A549 treated with AZD9567 at 1 μM for 4 hours (cell line): ENCODE data around the gene TOR2A. TPM values are rescaled to one million over a fixed set of nuclear protein-coding genes. Genes with fewer than 3 reads are reported as not detected.

Source experiments
- total RNA-seq: library from RNA; stranded (reverse); fragments of 200-300 nt; extraction: Qiagen RNA extraction; gene quantifications from 5 replicates; pipeline ENCODE4 v1.2.3, GENCODE V29; 2022; ENCODE audit not compliant: insufficient read depth

The TOR2A gene
- total RNA-seq = 13.6 to 18.7 TPM (median 16.3 TPM) in 5 replicates

DNA sequence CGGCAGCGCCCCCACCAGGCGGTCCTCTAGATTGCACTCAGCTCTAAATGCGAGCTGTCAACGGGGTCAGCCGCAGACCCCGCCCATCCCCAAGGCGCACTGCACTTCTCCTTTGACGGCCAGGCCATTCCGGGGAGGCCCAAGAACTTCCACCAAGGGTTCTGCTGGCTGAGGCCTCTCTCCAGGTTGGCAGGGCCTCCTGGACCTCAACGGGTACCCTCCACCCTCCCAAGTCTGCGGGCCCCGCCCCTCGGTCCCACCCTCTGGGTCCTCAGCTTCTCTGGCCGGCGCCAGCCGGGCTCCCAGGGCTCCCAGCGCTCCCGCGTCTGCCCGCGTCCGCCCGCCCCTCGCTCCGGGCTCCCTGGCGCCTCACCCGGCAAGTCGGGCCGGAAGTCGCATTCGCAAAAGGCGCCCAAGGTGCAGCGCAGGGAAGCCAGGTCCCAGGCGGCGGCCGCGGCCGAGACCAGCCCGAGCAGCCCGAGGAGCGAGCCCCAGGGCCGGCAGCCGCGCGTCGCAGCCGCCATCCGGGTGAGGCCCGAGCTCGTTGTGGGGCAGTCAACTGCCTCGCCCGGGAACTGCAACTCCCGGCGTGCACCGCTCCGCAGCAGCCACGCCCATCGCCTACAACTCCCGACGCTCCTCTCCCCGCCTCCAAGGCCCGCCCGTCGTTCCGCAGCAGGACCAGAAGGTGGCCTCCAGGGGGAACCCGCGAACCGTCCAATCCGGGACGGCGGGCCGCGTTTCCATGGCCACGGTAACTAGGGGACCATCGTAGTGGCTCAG is at the start of gene TOR2A:
TOR2A (minus strand) TSS at position 548 of the 783 bp plus-strand sequence; CDS start at position 524, 24 bp downstream.

DNA sequence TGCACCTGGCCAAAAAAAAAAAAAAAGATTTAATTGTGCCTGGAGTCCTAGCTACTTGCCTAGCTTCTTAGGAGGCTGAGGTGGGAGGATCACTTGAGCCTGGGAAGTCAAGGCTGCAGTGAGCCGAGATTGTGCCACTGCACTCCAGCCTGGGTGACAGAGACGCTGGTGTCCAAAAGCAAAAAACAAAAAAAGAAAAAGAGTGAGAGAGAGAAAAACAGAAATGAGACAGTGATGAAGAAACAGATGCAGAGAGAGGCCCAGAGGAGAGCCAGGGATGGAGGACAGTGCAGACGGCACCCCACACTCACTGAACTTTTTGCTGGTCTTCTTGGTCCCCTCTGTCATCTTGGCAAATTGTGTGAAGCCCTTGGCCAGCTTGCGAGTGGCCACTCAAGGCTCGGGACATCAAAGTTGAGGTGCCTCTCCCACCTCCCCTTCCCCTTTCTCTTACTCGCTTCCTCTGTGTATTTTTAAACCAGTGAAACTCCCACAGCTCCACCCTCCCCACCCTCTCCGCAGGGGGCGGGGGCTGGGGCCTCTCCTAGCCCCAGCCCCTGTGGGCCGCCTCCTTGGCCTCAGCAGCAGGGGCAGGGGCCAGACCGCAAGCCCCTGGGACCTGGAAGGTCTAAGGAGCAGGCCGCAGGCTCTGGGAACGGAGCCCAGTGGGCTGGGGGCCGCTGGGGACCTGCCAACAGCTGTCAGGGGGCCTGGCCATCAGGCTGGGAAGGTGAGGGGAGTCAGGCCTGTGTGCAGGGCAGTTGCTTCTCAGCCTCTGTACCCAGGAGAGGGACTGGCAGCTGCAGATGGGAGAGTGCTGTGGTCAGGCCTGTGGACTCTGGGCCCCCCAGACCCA is 43.4 kb upstream of the TOR2A start, which contains the start of gene SH2D3C:
SH2D3C (minus strand) TSS at position 387 of the 856 bp plus-strand sequence; CDS start at position 348, 39 bp downstream.

DNA sequence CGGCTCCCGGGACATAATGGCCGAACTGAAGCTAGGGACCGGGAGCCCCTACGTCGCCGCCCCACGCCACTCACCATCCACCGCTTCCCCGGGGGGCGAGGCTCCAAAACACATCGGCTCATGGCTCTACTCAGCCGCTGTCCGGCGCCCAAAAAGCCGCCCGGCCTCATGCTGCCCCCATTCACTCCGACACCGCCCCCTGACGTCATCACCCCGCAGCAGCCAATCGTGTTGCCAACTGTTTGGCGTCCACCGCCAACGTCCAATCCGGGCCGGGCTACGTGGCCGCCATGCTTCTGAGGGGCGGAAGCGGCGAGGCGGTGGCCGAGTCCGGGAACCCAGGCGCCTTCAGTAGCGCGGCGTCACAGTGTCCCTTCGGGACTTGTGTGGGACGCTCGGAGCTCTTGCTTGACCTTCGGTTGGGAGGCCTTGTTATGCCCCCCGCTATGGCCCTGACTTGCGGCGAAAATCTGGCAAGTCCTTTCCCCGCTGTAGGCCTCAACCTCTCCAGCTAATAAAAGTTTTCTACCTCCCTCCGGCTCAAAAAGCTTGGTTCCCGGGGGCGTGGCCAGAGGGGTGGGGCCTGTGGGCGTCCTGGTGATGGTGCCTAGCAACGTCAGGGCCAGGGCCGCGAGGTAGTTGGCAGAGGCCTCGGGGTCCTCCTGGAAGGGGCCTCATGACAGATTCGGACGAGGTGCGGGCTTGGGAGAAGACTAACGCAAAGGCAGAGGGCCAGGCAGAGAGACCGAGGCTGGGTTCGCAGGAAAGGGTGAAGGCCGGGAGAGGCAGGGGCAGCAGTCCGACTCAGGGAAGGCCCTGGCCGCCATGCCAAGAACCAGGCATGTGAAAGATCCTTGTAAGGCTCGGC is 19.4 kb downstream of the TOR2A start, which contains the start of the genes PTRH1 and TTC16:
PTRH1 (minus strand) TSS at position 194 of the 868 bp plus-strand sequence; CDS start at position 170, 24 bp downstream.
TTC16 (plus strand) TSS at position 610 of the 868 bp plus-strand sequence; CDS start at position 677, 67 bp downstream.

DNA sequence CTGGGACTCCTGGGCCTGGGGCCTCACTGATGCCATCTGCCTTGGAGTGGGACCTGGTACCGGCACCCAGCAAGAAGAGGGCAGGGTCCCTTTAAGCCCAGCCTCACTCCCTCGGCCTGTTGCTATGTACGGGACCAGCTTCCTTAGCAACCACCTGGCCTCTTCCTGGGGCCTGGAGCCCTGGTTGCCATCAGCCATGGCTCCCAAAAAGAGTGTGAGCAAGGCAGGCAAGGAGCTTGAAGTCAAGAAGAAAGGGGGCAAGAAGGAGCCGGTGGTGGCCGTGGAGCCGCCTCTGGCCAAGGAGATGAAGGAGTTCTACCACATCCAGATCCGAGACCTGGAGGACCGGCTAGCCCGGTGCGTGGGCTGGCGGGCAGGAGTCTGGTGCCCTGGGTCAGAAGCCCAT is 28.3 kb downstream of the TOR2A start, which contains the start of gene CFAP157:
CFAP157 (plus strand) TSS at position 153 of the 406 bp plus-strand sequence; CDS start at position 197, 44 bp downstream.

Other genes starting within 250 kb of the TOR2A start
- gene STXBP1, start 123.0 kb downstream of the TOR2A start, total RNA-seq = 16.1 to 20.8 TPM (median 19.9 TPM) in 5 replicates
- 0.08 to 0.13 TPM (median 0.12 TPM) in 3 of 5 replicates, not detected in the others for gene CFAP157, start 28.3 kb downstream of the TOR2A start, total RNA-seq
- gene PTRH1, start 19.6 kb downstream of the TOR2A start, total RNA-seq = 15.7 to 24.3 TPM (median 19.7 TPM) in 5 replicates
- 0.02 to 0.03 TPM (median 0.03 TPM) in 3 of 5 replicates, not detected in the others for gene TTC16, start 19.2 kb downstream of the TOR2A start, total RNA-seq
- gene SH2D3C, start 43.4 kb upstream of the TOR2A start, total RNA-seq = 0.08 to 0.26 TPM (median 0.19 TPM) in 4 of 5 replicates, not detected in the other
- gene CDK9, start 50.7 kb upstream of the TOR2A start, total RNA-seq = 48.0 to 74.8 TPM (median 51.5 TPM) in 5 replicates
- gene FPGS, start 67.6 kb upstream of the TOR2A start, total RNA-seq = 43.6 to 54.9 TPM (median 49.8 TPM) in 5 replicates
- gene ENG, start 119.4 kb upstream of the TOR2A start, total RNA-seq = 0.09 to 0.24 TPM (median 0.14 TPM) in 4 of 5 replicates, not detected in the other
- 41.8 to 82.0 TPM (median 73.1 TPM) in 5 replicates for gene AK1, start 142.4 kb upstream of the TOR2A start, total RNA-seq
- 19.5 to 29.9 TPM (median 22.3 TPM) in 5 replicates for gene ST6GALNAC6, start 164.3 kb upstream of the TOR2A start, total RNA-seq
- 16.1 to 19.0 TPM (median 18.1 TPM) in 5 replicates for gene ST6GALNAC4, start 181.7 kb upstream of the TOR2A start, total RNA-seq
- 1.1 to 7.0 TPM (median 2.2 TPM) in 5 replicates for gene PIP5KL1, start 195.5 kb upstream of the TOR2A start, total RNA-seq
- 38.0 to 48.2 TPM (median 43.1 TPM) in 5 replicates for gene DPM2, start 202.6 kb upstream of the TOR2A start, total RNA-seq
- gene EEIG1, start 245.7 kb upstream of the TOR2A start, total RNA-seq = 35.1 to 66.4 TPM (median 44.3 TPM) in 5 replicates